ENCODE data around the gene DCUN1D5.

Gene DCUN1D5

GRCh38 chr11:103069367-103069766, 22.6 kb downstream of the DCUN1D5 start:
- Histone ChIP-seq H3K79me2 (peaks cover 5% of the 10 kb centered on the region), H3K27ac (no peak overlapping the region), H3K27me3 (ENCODE audit: control insufficient read depth, insufficient read depth, low read length) (no peaks in the 10 kb centered on the region), H3K4me2 (ENCODE audit: low read length) (no peak overlapping the region), H3K36me3 (ENCODE audit: control insufficient read depth, insufficient read depth, low read length) (no peaks in the 10 kb centered on the region), H3K4me1 (no peaks in the 10 kb centered on the region), H2AFZ (no peak overlapping the region), H3K9ac (no peak overlapping the region), H3K4me3 (ENCODE audit: low read depth, low read length) (no peak overlapping the region), H3K9me3 (ENCODE audit: control insufficient read depth, low read length) (no peaks in the 10 kb centered on the region)
- no peak for TF ChIP-seq CTCF (IDR thresholded peaks at IDR 0.05)

DNA sequence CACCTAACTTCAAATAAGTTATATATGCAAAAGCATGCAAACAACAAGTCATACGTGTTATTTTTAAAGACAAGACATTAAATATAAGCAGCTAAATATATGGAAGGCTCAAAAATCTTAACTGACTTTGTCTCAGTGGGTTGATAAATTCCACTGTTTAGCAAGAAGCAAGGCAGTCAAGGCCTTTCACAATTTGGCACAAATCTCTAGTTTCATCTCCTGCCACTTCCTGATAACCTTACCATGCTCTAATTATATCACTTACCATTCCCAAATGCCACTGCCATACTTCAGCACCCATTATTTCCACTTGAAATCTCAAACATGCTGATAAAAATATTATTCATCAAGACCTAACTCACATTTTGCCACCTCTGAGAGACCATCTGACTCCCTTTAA, 24.8 kb downstream of the DCUN1D5 start:
- H3K4me2 ChIP-seq (ENCODE audit: low read length), result no peak overlapping the region
- no peak for TF ChIP-seq CTCF (IDR thresholded peaks at IDR 0.05)
- no peak overlapping the region for H2AFZ ChIP-seq
- no peaks in the 10 kb centered on the region for H3K9me3 ChIP-seq (ENCODE audit: control insufficient read depth, low read length)
- H3K79me2 ChIP-seq, result peaks cover 2% of the 10 kb centered on the region
- no peaks in the 10 kb centered on the region for H3K36me3 ChIP-seq (ENCODE audit: control insufficient read depth, insufficient read depth, low read length)
- H3K9ac ChIP-seq, result no peak overlapping the region
- H3K4me3 ChIP-seq (ENCODE audit: low read depth, low read length), result no peak overlapping the region
- no peaks in the 10 kb centered on the region for H3K27me3 ChIP-seq (ENCODE audit: control insufficient read depth, insufficient read depth, low read length)
- H3K27ac ChIP-seq, result no peak overlapping the region
- no peaks in the 10 kb centered on the region for H3K4me1 ChIP-seq

GRCh38 chr11:103061656-103062055, 30.3 kb downstream of the DCUN1D5 start:
- H3K4me3 ChIP-seq (ENCODE audit: low read depth, low read length), result no peak overlapping the region
- no peak overlapping the region for H3K9ac ChIP-seq
- H3K9me3 ChIP-seq (ENCODE audit: control insufficient read depth, low read length), result no peaks in the 10 kb centered on the region
- no peak overlapping the region for H3K27ac ChIP-seq
- H2AFZ ChIP-seq, result no peak overlapping the region
- no peaks in the 10 kb centered on the region for H3K36me3 ChIP-seq (ENCODE audit: control insufficient read depth, insufficient read depth, low read length)
- no peaks in the 10 kb centered on the region for H3K4me1 ChIP-seq
- no peak overlapping the region for H3K4me2 ChIP-seq (ENCODE audit: low read length)
- no peaks in the 10 kb centered on the region for H3K79me2 ChIP-seq
- H3K27me3 ChIP-seq (ENCODE audit: control insufficient read depth, insufficient read depth, low read length), result no peaks in the 10 kb centered on the region
- no peak for TF ChIP-seq CTCF (IDR thresholded peaks at IDR 0.05)

DNA sequence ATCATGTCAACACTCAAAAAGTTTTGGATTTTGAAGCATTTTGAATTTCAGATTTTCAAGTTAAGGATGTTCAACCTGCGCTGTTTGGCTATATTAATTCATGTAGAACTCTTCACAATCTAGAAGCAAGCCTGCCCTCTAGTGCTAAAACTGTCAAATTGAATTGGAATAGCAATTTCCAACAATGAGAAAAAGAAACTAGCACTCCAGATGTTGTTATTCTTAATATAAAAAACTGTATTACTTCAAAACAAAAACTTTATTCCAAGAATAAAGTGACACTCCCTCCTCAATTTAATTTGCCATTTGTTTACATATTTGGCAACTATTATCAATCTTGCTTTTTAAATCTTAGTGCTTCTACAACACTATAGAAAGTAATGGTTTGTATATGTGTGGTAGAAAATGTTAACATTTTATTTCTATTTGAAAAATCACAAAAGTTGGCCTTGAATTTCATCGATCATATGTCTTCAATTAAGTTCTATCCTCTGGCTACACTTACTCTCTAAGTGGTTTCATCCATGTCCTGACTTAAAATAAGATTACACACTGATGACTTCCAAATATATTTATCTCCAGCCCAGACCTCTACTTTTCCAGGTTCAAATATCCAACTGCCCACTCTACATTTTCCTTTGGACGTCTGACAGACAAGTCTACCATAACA, 36.6 kb downstream of the DCUN1D5 start:
- Histone ChIP-seq H3K4me3 (ENCODE audit: low read depth, low read length) (no peak overlapping the region), H3K4me2 (ENCODE audit: low read length) (no peak overlapping the region), H3K9me3 (ENCODE audit: control insufficient read depth, low read length) (no peaks in the 10 kb centered on the region), H3K4me1 (no peaks in the 10 kb centered on the region), H3K9ac (no peak overlapping the region), H3K36me3 (ENCODE audit: control insufficient read depth, insufficient read depth, low read length) (no peaks in the 10 kb centered on the region), H2AFZ (no peak overlapping the region), H3K27me3 (ENCODE audit: control insufficient read depth, insufficient read depth, low read length) (no peaks in the 10 kb centered on the region), H3K79me2 (no peaks in the 10 kb centered on the region), H3K27ac (no peak overlapping the region)
- peak; percentile 31 for TF ChIP-seq CTCF (IDR thresholded peaks at IDR 0.05)

DNA sequence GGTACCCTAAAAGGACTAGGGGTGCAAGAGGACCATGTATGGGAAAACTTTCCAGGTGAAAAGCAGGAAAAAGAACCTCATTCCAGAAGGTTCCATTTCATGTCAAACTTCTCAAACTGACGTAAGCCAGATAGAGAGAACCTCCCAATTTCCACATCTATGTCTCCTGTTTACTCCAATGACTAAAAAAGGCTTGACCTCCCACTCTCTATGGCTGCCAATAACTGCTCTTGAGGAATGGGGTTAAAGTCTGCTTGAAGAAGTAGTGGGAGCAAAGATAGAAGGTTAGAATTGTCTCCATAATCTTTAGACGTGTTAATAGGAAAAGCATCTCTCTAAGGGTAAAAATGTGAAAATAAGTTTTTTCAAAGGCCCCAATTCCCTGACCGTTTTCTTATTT, 38.0 kb downstream of the DCUN1D5 start:
- H3K4me3 ChIP-seq (ENCODE audit: low read depth, low read length), result no peak overlapping the region
- no peak overlapping the region for H3K9ac ChIP-seq
- no peaks in the 10 kb centered on the region for H3K27me3 ChIP-seq (ENCODE audit: control insufficient read depth, insufficient read depth, low read length)
- no peak for TF ChIP-seq CTCF (IDR thresholded peaks at IDR 0.05)
- no peaks in the 10 kb centered on the region for H3K79me2 ChIP-seq
- no peak overlapping the region for H3K4me2 ChIP-seq (ENCODE audit: low read length)
- H3K9me3 ChIP-seq (ENCODE audit: control insufficient read depth, low read length), result no peaks in the 10 kb centered on the region
- no peaks in the 10 kb centered on the region for H3K4me1 ChIP-seq
- H3K27ac ChIP-seq, result no peak overlapping the region
- H2AFZ ChIP-seq, result no peak overlapping the region
- H3K36me3 ChIP-seq (ENCODE audit: control insufficient read depth, insufficient read depth, low read length), result no peaks in the 10 kb centered on the region
